Sciatic nerve (tissue), 2 donors: ENCODE data around the gene RHOA. TPM values are rescaled to one million over a fixed set of nuclear protein-coding genes. Genes with fewer than 3 reads are reported as not detected.
"Not testable (repeated sequence)": the region's sequence is repeated elsewhere in the genome, so short reads cannot be mapped to it uniquely, and the experiment has no call there.

Experiments used
- ATAC-seq: fragments of 200-7000 bp; cut with Tn5 transposase; one replicate; pipeline ENCODE4 v1.9.1; 2020; ENCODE audit warnings: mild to moderate bottlenecking, moderate library complexity
- DNase-seq: peaks from one replicate; pipeline ENCODE4 v3.0.0-alpha.2; 2020; ENCODE audit warnings: low spot score
- intact Hi-C: fragments of 100-400 bp; cut with DNase I; formaldehyde crosslinking; loops from one replicate; pipeline ENCODE4 v1.14.2; 2022
- total RNA-seq: library from RNA; stranded (reverse); fragmentation: NEBNext Ultra II Directional; extraction: Animal tissue kit (Norgen Biotek cat#: 25700); gene quantifications from one replicate; pipeline ENCODE4 v1.2.1, GENCODE V29; 2021
- donor health status: DM: no; HTN: no; CAD: no.
- donor health status: DM: no; HTN: no; CAD: no.

RHOA gene
- total RNA-seq, 1 donor from 2014 or later = 485 TPM

DNA sequence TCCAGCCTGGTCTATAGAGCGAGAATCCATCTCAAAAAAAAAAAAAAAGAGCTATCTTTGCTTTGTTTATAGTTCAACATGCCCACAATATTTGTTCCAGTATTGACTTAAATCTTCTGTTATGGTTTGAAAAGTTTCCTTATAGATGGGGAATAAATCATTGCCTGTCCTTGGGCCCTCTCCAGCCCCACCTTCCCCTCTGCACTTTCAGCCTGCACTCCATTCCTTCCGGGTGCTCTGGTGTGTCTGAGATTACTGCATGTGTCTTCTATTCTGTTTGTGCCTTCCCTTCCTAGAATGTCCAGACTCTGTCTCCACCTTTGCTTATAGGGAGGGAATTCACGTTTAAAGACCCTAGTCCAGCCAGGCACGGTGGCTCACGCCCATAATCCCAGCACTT is 28.4 kb downstream of the RHOA start:
- intact Hi-C loops = no loop called here
- no peak for DNase-seq
- ATAC-seq = no peak

GRCh38 chr3:49378249-49378895 is 33.4 kb downstream of the RHOA start:
- intact Hi-C loops = no loop called here
- DNase-seq = no peak
- peak; percentile 87 for ATAC-seq

DNA sequence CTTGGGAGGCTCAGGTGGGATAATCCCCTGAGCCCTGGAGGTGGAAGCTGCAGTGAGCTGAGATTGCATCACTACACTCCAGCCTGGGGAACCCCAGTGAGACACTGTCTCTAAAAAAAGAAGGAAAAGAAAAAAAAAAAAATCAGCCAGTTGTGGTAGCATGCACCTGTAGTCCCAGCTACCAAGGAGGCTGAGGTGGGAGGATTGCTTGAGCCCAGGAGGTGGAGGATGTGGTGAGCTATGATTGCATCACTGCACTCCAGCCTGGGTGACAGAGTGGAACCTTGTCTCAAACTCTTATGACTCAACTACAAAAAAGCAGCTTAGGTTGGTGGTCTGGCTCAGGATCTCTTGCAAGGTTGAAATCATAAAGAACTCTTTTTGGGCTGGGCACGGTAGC is 34.3 kb downstream of the RHOA start:
- no peak for ATAC-seq
- DNase-seq = no peak
- intact Hi-C loops = no loop called here

DNA sequence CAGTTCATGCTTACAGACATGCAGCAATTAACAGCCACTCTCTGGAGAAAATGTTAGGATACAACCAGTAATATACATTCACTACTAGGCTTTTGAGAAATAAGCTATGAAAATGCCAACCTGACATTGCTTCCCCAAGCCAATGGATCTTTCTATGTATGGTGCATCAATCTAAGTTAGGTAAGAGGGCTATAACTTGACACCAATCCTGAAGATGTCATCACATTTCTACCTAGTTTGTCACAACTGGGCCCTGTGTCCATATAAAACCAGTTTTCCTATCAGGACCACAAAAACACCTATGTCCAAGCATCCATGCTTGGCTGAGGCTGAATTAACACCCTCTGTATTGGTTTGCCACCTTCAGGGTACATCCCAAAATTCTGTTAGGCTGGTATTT is 39.8 kb downstream of the RHOA start:
- intact Hi-C loops = no loop called here
- DNase-seq (no peak), ATAC-seq (no peak)

- no peak for DNase-seq
- intact Hi-C loops = no loop called here
- no peak for ATAC-seq
Measured at GRCh38 chr3:49370585-49371290, 41.0 kb downstream of the RHOA start.

- intact Hi-C loops = no loop called here
- DNase-seq = no peak
- no peak for ATAC-seq
Measured at GRCh38 chr3:49362561-49362960, 49.2 kb downstream of the RHOA start.

DNA sequence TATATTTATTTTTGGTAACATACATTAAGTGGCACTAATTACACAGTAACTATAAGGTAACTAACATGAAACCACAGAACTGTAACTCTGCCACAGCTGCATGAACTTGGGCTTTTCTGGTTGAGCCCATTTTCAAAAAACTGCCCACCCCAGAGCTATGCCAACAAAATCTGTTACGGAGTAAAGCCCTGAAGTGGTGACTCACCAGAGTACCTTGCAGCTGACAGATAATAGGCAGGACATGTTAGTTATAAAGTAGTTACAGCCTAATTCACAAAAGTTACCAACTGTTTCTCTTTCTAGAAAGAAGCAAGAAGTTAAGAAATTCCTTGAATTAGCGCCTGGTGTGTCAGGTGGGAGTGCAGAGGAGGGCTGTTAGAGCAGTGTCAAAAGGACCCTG is 52.2 kb downstream of the RHOA start:
- ATAC-seq = no peak
- no peak for DNase-seq
- intact Hi-C loops = no loop called here

- no peak for DNase-seq
- no peak for ATAC-seq
- intact Hi-C loops = no loop called here
Measured at GRCh38 chr3:49358884-49359225, 52.9 kb downstream of the RHOA start.

GRCh38 chr3:49358217-49358883 is 53.4 kb downstream of the RHOA start, which contains the start of gene GPX1:
TSS of gene GPX1 (minus strand) at chr3:49358353. CDS start at chr3:49358278, 75 bp downstream.
- ATAC-seq = peak; percentile 97
- intact Hi-C loops = no loop called here
- peak; percentile 97 for DNase-seq

DNA sequence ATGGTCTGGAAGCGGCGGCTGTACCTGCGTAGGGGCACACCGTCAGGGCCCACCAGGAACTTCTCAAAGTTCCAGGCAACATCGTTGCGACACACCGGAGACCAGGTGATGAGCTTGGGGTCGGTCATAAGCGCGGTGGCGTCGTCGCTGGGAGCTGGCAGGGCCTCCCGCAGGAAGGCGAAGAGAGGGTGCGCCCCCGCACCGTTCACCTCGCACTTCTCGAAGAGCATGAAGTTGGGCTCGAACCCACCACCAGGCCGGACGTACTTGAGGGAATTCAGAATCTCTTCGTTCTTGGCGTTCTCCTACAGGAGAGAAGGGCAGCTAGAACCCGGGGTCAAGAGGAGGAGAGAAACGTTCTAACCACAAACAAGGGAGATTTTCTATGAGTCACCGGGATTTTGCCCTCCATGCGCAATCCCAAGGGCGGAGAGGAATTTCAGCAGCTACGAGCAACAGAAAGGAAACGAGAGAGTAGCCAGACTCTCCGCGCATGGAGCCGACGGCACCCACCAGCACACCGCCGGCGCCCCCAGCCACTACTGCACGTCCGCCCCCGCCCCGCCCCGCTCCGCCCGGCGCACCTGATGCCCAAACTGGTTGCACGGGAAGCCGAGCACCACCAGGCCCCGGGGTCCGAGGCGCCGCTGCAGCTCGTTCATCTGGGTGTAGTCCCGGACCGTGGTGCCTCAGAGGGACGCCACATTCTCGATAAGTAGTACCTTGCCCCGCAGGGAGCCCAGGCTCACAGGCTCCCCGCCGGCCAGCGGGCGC is 54.1 kb downstream of the RHOA start:
- DNase-seq (peak; percentile 76), ATAC-seq (peak; percentile 30)
- intact Hi-C loops = not testable (repeated sequence)

DNA sequence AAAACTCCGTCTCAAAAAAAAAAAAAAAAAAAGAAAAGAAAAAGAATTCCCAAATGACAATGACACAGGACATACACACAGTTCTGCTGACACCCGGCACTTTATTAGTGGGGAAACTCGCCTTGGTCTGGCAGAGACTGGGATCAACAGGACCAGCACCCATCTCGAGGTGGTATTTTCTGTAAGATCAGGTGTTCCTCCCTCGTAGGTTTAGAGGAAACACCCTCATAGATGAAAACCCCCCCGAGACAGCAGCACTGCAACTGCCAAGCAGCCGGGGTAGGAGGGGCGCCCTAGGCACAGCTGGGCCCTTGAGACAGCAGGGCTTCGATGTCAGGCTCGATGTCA is 54.7 kb downstream of the RHOA start:
- intact Hi-C loops, DNase-seq, ATAC-seq: not testable (repeated sequence)

- intact Hi-C loops = no loop called here
- DNase-seq (no peak), ATAC-seq (no peak)
Measured at GRCh38 chr3:49352890-49353421, 58.8 kb downstream of the RHOA start.

- intact Hi-C loops = no loop called here
- DNase-seq (no peak), ATAC-seq (no peak)
Measured at GRCh38 chr3:49352281-49352680, 59.5 kb downstream of the RHOA start.

DNA sequence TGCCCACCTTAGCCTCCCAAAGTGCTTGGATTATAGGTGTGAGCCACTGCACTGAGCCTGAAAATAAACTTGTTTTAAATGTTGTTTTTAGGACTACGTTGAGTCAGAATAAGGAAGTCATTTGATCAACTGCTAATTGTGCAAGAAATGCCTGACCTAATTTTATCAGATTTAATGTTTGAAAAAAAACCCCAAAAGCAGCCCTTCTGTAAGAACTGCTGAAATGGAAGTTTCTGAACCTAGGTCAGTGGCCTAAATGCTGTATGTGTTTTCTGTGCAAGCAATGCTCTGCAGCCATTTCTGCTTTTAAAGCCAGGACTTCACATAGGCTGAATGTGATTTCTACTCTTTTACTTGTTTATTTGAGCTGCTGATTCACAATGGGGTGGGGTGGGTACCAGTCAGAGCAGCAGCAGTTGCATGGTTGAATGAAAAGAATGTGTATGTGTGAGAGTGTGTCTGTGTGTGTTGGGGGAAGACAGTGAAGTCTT is 60.2 kb downstream of the RHOA start:
- DNase-seq = no peak
- ATAC-seq = peak; percentile 30
- intact Hi-C loops = no loop called here

DNA sequence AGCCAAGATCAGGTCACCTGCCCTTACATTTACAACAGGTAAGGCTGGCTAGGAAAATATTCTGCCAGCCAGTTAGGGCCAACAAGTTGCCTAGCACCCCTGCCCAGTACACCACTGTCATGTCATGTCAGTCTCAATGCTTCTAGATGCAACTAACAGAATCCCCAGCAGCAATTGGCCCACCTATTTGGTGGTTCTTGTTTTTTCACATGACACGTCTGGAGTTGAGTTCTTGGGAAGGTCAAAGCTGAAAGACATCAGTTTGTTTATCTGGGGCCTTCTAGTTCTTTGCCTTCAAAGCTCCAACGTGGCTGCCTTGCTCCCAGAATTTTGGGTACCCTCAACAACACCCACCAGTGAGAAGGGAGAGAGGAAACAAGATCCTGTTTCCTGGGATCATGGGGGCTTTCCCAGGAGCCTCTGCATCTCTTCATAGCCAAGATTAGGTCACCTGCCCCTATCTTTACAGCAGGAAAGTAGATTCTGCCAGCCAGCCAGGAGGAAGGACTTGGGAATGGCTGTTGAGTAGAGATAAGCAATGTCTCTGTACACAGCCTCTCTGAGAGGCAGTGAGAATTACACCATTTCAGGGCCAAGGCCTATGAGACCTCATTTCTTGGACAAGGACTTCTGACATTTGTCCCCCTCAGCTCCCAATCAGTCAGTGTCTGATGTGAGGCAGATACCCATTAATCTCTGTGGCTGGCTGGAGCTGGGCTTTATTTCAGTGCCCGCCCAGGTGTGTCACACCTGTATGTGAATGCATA is 62.2 kb downstream of the RHOA start:
- ATAC-seq (no peak), DNase-seq (no peak)
- intact Hi-C loops = no loop called here

DNA sequence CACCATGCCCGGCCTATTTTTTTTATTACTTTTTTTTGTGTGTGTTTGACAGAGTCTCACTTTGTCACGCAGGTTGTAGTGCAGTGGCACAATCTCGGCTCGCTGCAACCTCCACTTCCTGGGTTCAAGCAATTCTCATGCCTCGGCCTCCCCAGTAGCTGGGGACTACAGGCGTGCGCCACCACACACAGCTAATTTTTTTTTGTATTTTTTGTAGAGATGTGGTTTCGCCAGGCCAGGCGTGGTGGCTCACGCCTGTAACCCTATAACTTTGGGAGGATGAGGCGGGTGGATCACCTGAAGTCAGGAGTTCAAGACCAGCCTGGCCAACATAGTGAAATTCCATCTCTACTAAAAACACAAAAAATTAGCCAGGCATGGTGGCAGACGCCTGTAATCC is 63.4 kb downstream of the RHOA start:
- ATAC-seq, DNase-seq, intact Hi-C loops: not testable (repeated sequence)

DNA sequence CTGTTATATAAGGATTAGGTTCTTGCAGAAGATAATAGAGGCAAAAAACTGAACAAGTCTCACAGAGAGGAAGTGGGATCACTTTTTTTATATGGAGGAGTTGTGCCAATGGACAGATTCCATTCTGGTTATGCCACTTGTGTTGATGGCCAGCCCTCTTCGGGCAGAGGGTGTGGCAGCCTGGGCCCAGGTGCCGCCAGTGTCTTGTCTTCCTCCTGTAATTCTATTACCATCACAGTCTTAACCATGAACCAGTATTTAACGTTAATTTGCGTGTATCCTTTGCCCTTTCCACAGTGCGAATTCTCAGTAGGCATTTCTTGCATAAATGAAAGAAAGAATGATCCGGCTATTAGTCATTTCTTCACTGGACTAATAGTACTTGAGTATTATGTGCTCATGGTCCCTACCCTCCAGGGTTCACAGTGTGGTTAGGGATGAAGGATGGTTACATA is 65.0 kb downstream of the RHOA start:
- ATAC-seq (no peak), DNase-seq (no peak)
- intact Hi-C loops = no loop called here

- ATAC-seq (no peak), DNase-seq (no peak)
- intact Hi-C loops = no loop called here
Measured at GRCh38 chr3:49343163-49343562, 68.6 kb downstream of the RHOA start.
